GM19193 (cell line): ENCODE measurements around the gene TUBB3.

Source experiments
- POLR2A ChIP-seq: IDR thresholded peaks from 4 replicates; pipeline ENCODE4 v1.6.1; 2011; ENCODE audit not compliant: insufficient read depth, insufficient read length; ENCODE audit errors: extremely low read depth

Gene TUBB3

GRCh38 chr16:89922884-89923639 lies at the start of gene TUBB3:
TUBB3 (plus strand) TSS chr16:89923342; CDS start chr16:89923402, 60 bp downstream.
- TF ChIP-seq POLR2A = peak; percentile 56

GRCh38 chr16:89873972-89874689 lies 49.0 kb upstream of the TUBB3 start:
- no peak for TF ChIP-seq POLR2A

DNA sequence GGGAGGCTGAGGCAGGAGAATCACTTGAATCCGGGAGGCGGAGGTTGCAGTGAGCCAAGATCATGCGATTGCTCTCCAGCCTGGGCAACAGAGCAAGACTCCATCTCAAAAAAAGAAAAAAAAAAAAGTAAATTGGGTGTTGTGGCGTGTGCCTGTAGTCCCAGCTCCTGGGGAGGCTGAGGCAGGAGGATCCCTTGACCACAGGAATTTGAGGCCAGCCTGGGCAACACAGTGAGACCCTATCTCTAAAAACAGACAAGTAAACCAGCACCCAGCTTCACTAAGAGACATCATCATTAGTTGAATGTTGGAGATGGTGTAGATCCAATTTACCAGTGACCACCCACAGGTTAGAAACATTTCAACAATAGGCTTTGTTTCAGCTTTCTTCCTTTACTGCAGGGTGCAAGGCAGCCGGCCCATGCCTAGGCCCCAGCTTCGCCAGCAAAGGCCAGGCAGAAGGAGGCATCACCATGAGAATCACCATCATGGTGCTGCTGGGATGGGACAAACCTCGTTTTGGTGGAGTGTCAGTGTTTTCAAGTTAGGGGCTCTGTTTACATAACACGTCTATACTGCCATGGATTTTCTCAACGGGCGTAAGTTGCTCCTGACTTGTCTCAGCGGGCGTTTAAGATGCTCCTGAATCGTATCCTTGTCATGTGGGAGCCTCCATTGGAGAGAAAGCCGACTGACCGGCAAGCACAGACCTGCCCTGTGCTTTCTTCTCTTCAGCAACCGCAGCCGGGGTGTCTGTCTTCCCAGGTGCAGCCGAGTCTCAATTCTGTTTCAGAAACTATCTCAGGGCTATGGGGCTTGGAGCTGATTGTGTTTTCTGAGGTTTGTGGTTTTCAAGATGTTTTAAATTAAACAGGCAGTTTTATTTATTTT lies 42.4 kb upstream of the TUBB3 start:
- TF ChIP-seq POLR2A = no peak

DNA sequence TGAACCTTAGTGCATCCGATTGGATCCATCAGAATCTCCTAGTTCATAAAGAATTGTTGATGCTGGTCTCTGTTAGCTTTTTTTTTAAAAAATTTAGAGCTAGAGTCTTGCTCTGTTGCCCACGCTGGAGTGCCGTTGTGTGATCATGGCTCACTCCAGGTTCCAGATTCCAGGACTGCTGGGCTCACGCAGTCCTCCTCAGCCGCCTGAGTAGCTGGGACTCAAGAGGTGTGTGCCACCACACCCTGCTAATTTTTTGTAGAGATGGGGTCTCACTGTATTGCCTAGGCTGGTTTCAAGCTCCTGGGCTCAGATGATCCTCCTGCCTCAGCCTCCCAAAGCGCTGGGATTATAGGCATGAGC lies 41.8 kb upstream of the TUBB3 start:
- TF ChIP-seq POLR2A = no peak

GRCh38 chr16:89883346-89884040 lies 39.6 kb upstream of the TUBB3 start:
- no peak for TF ChIP-seq POLR2A

- TF ChIP-seq POLR2A = no peak
Measured at GRCh38 chr16:89884041-89884421, 39.1 kb upstream of the TUBB3 start.

GRCh38 chr16:89887243-89887642 lies 35.9 kb upstream of the TUBB3 start:
- TF ChIP-seq POLR2A = no peak

DNA sequence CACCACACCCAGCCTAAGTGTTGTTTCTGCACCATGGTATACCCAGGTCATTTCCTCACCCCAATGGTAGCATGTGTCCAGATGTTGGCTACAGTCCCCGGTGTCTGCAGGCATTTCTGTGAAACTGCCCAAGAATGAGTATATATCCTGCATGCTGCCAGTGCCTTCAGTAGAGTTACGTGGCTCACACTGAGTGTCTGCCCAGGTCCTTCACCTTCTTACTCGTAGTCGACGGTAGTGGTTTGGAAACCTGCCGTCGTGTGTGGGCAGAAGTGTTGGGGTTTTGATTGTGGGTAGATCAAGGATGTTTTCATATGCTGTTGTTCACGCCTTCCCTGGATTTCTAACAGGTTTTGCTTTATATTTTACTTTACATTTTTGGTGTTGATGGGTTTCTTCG lies 32.9 kb upstream of the TUBB3 start:
- TF ChIP-seq POLR2A = no peak

DNA sequence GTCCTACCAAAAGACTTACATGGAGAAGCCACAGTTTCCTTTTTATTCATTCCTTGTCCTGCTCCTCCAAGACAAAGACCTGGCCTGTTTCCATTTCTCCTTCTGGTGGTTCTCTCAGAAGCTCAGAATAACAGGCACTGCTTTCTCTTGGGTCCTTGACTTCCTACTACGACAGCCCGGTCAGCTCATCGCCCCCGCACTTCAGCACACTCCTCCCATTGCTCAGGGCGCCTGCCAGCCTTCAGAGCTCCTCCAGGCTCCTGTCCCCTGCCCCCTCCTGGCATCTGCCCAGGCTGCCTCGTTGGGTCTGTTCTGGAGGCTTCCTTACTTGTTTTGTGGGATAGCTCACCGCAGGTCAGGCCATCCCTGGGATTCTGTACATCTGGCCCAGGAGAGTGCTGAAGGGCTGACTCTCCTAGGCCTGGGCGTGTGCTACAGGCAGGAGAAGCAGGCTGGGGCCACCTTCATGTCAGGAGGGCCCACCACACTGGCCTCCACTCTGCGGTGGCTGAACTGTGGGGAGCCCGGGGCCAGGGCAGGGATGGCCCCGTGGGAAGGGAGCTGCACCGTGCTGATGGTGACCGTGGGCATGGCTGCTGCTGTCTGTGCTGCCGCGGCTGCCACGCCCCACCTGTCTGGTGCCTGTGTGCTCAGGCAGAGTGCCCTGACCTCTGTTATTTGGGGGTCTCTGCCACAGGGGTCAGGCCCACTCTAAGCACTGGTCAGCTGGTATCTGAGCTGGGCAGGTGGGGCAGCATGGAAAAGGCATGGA lies 32.1 kb upstream of the TUBB3 start:
- no peak for TF ChIP-seq POLR2A

GRCh38 chr16:89892055-89892630 lies 31.0 kb upstream of the TUBB3 start:
- no peak for TF ChIP-seq POLR2A

- TF ChIP-seq POLR2A = no peak
Measured at GRCh38 chr16:89892635-89893034, 30.5 kb upstream of the TUBB3 start.

- TF ChIP-seq POLR2A = no peak
Measured at GRCh38 chr16:89893642-89894548, 29.2 kb upstream of the TUBB3 start.
